CD1c-positive myeloid dendritic cell (primary cell): Measurements from ENCODE around the gene ALPK1.
"Not testable (repeated sequence)": the region's sequence is repeated elsewhere in the genome, so short reads cannot be mapped to it uniquely, and the experiment has no call there.

Experiments
- DNase-seq: peaks from one replicate; pipeline ENCODE4 v3.0.0-alpha.2; 2016; ENCODE audit errors: extremely low spot score

ALPK1 gene

GRCh38 chr4:112451831-112452230 is 154.7 kb downstream of the ALPK1 start:
- no peak for DNase-seq

- DNase-seq: no peak
Measured at GRCh38 chr4:112453321-112453720, 156.2 kb downstream of the ALPK1 start.

GRCh38 chr4:112472318-112472717 is 175.1 kb downstream of the ALPK1 start:
- DNase-seq: no peak

- DNase-seq: no peak
Measured at GRCh38 chr4:112473985-112474384, 176.8 kb downstream of the ALPK1 start.

GRCh38 chr4:112485930-112486329 is 188.8 kb downstream of the ALPK1 start:
- DNase-seq: no peak

GRCh38 chr4:112490808-112491207 is 193.6 kb downstream of the ALPK1 start:
- DNase-seq: not testable (repeated sequence)
